Muscle of arm (tissue), 12 donors: ENCODE results near the gene ACSL3. TPM values are rescaled to one million over a fixed set of nuclear protein-coding genes. Genes with fewer than 3 reads are reported as not detected.

Source experiments
- DNase-seq: peaks from one replicate; pipeline ENCODE4 v3.0.0-alpha.2; 2013
- polyA plus RNA-seq, 12 donors: library from polyadenylated mRNA; unstranded; fragments of 120-200 nt; gene quantifications; one replicate each; pipeline ENCODE4 v1.2.1, GENCODE V29; 2013; ENCODE audit not compliant: insufficient read length in 12 of 12

Gene ACSL3
- polyA plus RNA-seq, 12 donors: 35.5 to 122 (median 46.7) TPM

GRCh38 chr2:222939208-222939856, 78.5 kb downstream of the ACSL3 start:
- no peak for DNase-seq

DNA sequence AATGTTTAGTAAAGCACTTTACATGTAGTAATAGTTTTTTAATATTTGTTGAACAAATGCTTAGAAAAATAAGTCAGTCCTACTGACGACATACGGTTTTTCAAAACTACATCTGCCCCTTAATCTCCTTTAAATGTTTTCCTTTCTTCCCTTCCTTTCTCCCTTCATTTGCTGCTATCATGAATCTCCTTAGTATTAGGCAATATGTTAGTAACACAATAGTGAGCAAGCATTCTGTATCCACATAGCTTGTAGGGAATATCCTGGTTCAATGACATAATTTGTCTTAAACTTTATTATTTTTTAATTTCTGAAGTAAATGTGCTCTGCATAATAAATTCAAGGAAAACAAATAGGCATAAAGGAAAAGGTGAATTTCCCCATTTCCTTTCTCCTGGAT, 79.1 kb downstream of the ACSL3 start:
- no peak for DNase-seq

DNA sequence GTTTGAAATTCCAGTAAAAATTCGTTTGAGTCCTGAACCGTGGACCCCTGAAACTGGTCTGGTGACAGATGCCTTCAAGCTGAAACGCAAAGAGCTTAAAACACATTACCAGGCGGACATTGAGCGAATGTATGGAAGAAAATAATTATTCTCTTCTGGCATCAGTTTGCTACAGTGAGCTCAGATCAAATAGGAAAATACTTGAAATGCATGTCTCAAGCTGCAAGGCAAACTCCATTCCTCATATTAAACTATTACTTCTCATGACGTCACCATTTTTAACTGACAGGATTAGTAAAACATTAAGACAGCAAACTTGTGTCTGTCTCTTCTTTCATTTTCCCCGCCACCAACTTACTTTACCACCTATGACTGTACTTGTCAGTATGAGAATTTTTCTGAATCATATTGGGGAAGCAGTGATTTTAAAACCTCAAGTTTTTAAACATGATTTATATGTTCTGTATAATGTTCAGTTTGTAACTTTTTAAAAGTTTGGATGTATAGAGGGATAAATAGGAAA, 80.7 kb downstream of the ACSL3 start:
- no peak for DNase-seq

DNA sequence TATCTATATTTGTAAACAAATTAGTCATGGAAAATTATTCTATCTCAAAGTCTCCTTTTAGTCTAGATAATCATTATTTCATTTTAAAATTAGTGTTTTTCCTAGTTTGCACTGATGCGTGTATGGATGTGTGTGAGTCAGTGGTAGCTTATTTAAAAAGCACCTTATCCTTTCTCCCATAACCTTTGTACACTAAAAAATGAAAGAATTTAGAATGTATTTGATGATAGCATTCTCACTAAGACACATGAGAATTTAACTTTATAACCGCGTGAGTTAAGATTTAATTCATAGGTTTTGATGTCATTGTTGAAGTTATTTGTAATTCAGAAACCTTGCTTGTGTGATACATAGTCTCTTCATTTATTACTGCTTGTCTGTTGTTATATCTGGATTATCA, 81.7 kb downstream of the ACSL3 start:
- DNase-seq: no peak

DNA sequence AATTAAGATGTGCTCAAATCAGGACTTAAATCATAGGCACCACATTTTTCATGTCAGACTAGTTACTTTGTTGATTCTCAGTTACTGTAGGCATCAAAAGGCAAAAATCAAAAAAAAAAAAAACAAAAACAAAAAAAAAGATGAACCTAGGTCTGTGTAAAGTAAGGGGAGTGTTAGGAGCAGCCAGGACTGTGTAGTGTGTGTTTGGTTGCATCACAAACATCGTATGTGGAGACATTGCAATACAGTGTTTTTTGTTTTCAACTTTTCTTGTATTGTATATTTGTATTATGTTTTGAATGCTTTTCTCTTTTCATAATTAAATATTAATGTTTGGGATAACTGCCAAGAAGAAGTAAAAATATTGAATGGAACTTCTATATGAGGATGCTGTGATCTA, 82.1 kb downstream of the ACSL3 start:
- DNase-seq: no peak

DNA sequence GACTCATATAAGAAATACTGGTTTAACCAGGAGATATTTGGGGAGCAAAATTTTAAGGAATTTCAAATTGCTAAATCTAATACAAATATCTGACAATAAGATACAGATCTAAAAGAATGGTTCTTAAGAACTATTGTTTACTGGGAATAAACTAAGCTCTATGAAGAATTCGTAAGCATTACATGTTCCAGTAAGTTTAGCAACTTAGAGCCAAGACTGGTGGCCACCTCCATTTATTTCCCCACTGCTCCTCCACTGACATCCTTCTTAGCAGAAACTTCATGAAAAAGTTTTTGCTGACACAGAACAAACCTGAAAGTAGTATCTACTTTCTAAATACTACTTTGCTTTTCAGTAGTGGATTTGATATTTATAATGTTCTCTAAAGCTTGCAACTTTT, 83.0 kb downstream of the ACSL3 start:
- no peak for DNase-seq

DNA sequence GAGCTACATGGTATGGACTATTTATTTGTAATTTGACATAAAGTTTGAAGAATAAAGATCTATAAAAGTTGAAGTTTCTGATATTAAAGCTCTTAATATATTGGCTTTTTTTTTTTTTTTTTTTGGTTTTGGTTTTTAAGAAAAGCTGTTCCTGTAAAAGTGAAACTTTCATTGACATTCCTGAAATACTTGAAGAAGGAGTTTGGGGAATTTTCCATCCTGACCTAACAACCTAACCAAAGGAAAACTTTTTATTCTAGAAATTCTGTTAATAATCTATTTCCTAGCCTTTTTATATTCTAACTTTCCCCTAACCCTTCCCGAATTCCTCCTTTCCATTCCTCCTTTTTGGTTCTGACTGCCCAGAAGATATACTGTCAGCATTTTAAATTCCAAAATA, 83.7 kb downstream of the ACSL3 start:
- DNase-seq: no peak

GRCh38 chr2:222944971-222945740, 84.3 kb downstream of the ACSL3 start:
- DNase-seq: no peak

DNA sequence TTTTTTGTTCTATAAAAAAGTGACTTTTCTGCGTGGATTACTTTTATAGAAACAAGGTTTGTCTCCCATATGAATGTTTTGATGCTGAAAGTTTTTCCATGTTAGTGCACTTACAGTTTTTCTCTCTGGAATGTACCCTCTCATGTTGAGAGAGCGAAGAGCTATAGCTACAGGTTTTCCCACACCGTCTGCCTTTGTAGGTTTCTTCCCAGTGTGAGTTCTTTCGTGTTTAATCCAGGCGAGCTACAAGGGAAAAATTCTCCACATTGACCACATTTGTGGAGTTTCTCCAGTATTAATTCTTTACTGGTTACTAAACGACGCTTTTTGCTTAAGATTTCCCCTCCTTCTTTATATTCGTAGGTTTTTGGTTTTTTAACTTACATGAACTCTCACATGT, 85.1 kb downstream of the ACSL3 start:
- no peak for DNase-seq

- no peak for DNase-seq
Observed at GRCh38 chr2:222946700-222947287, 86.0 kb downstream of the ACSL3 start.

- no peak for DNase-seq
Observed at GRCh38 chr2:222949073-222949472, 88.2 kb downstream of the ACSL3 start.

- DNase-seq: no peak
Observed at GRCh38 chr2:222949690-222950323, 89.0 kb downstream of the ACSL3 start.

DNA sequence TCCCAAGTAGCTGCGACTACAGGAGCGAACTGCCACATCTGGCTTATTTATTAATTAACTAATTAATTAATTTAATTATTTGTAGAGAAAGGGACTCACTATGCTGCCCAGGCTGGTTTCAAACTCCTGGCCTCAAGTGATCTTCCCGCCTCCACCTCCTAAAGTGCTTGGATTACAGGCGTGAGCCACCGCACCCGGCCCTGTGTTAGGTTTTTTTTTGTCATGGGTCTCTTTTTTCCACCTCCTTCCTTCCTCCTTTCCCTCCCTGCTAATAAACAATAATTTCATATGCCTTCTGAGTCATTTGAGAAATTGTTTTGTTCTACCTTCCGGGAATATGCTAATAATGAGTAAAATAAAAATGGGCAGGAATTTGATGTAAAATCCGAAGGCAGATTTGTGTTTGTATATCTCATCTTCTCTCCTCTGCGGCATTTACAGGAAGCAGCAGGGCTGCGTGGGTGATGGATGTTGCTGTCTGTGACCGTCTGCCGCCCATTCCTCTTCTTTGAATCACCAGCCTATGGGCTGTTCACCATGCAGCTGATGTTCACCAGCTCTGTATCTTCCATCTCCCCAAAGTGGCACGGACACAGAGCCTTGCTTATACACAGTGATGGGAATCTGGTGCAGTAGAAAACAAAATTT, 89.9 kb downstream of the ACSL3 start:
- DNase-seq: no peak

DNA sequence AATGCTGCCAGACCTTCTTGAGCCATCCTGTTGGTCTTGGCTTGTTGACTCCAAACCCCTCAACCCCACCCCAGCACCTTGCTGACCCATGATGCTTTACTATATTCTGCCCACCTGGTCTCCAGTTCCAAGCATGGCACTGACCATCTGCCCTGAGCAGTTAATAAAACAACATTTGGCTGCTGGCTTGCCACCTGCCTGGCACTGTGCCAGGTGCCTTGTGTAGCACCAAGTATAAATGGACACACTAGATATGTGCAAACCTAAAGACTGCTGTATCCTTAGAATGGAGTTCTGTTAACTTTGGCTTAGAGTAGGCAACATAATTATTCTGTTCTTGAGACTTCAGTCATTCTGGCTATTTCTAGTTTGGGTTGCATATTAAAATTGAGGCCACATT, 91.4 kb downstream of the ACSL3 start:
- no peak for DNase-seq

DNA sequence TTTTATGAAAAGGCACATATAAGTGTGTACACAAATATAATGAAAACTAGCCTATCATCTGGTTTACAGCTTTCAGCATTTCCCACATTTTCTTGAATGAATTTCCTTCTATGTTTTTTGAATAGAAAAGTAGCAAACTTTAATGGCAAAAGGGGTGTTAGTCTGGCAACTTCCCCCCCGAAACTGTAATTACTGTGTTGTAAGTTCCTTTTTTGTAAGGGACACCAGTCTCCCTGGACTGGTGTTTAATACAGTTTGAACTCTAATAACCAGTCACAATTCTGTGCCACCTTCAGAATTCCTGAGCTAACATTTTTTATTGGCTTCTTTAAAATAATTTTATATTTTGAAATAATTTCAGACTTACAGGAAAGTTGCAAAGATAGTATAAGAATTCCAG, 94.2 kb downstream of the ACSL3 start:
- DNase-seq: no peak

- DNase-seq: no peak
Observed at GRCh38 chr2:222959358-222959757, 98.5 kb downstream of the ACSL3 start.

- DNase-seq: no peak
Observed at GRCh38 chr2:222960126-222960525, 99.3 kb downstream of the ACSL3 start.

DNA sequence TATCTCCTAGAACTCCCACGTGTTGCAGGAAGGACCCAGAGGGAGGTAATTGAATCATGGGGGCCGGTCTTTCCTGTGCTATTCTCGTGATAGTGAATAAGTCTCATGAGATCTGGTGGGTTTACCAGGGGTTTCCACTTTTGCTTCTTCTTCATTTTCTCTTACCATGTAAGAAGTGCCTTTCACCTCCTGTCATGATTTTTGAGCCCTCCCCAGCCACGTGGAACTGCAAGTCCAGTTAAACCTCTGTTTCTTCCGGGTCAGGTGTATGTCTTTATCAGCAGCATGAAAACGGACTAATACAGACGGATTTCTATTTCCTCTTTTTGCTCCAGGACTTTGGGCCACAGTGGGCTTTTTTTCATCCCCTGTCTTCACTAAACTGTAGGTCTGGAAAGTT, 102.8 kb downstream of the ACSL3 start:
- DNase-seq: no peak

DNA sequence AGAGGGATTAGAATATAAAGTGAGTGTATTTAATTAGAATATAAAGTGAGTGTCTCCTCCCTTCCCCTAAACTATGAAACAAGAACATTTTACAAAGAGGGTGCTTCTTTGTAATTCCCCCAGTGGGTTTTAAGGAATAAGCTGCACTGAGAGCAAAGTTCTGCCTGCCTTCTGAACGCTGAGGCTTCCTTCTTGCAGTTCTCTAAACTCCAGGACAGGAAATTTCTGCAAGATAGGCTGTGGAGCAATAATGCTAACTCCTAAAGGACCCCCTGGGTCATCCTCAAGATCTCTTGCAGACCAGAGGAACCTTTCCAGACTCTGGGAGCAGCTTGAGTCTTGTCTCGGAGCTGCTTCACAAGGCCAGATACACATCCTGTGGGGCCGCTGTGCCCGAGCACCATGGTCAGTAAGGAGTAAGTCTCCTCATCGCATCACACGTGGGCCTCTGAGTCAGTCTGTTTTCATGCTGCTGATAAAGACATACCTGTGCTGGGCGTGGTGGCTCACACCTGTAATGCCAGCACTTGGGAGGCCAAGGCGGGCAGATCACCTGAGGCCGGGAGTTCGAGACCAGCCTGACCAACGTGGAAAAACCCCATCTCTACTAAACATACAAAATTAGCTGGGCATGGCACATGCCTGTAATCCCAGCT, 103.7 kb downstream of the ACSL3 start:
- DNase-seq: no peak

- no peak for DNase-seq
Observed at GRCh38 chr2:222965555-222965954, 104.7 kb downstream of the ACSL3 start.

GRCh38 chr2:222968550-222969155, 107.8 kb downstream of the ACSL3 start:
- DNase-seq: no peak
